Ishikawa (cell line): ENCODE data around the gene KCNJ8.

ENCODE experiments used
- CEBPB ChIP-seq: IDR thresholded peaks from 2 replicates; pipeline ENCODE4 v1.6.1; 2012
- CREB1 ChIP-seq: IDR thresholded peaks from 2 replicates; pipeline ENCODE4 v1.6.1; 2012; ENCODE audit warnings: low read depth
- EGR1 ChIP-seq: IDR thresholded peaks from 2 replicates; pipeline ENCODE4 v1.6.1; 2012
- EP300 ChIP-seq: IDR thresholded peaks from 2 replicates; pipeline ENCODE4 v1.6.1; 2012; ENCODE audit warnings: borderline replicate concordance
- FOXM1 ChIP-seq: IDR thresholded peaks from 2 replicates; pipeline ENCODE4 v1.6.1; 2012; ENCODE audit warnings: low read depth, borderline replicate concordance
- MAX ChIP-seq: IDR thresholded peaks from 2 replicates; pipeline ENCODE4 v1.6.1; 2012
- NFIC ChIP-seq: IDR thresholded peaks from 2 replicates; pipeline ENCODE4 v1.6.1; 2012
- RAD21 ChIP-seq: IDR thresholded peaks from 2 replicates; pipeline ENCODE4 v1.6.1; 2012; ENCODE audit warnings: low read depth
- REST ChIP-seq: IDR thresholded peaks from 2 replicates; pipeline ENCODE4 v1.6.1; 2012; ENCODE audit warnings: low read depth, mild to moderate bottlenecking
- TAF1 ChIP-seq: IDR thresholded peaks from 2 replicates; pipeline ENCODE4 v1.6.1; 2012; ENCODE audit warnings: low read depth, mild to moderate bottlenecking
- TCF12 ChIP-seq: IDR thresholded peaks from 2 replicates; pipeline ENCODE4 v1.6.1; 2012; ENCODE audit warnings: low read depth
- TEAD4 ChIP-seq: IDR thresholded peaks from 2 replicates; pipeline ENCODE4 v1.6.1; 2012
- USF1 ChIP-seq: IDR thresholded peaks from 2 replicates; pipeline ENCODE4 v1.6.1; 2012
- YY1 ChIP-seq: IDR thresholded peaks from 2 replicates; pipeline ENCODE4 v1.6.1; 2012; ENCODE audit warnings: low read depth
- ZBTB7A ChIP-seq: IDR thresholded peaks from 2 replicates; pipeline ENCODE4 v1.6.1; 2012; ENCODE audit warnings: low read depth

The KCNJ8 gene

GRCh38 chr12:21797539-21797938 lies 23.0 kb upstream of the KCNJ8 start:
- TF ChIP-seq EP300 (no peak), FOXM1 (no peak), NFIC (no peak), USF1 (no peak), EGR1 (no peak), REST (no peak), TAF1 (no peak), TEAD4 (no peak), ZBTB7A (no peak)

- TF ChIP-seq TEAD4 (no peak), NFIC (no peak), CREB1 (no peak), ZBTB7A (no peak), CEBPB (no peak), TCF12 (no peak), EP300 (no peak), TAF1 (no peak), MAX (no peak), USF1 (no peak), REST (no peak), RAD21 (no peak), YY1 (no peak), FOXM1 (no peak), EGR1 (no peak)
Measured at GRCh38 chr12:21795648-21796328, 21.3 kb upstream of the KCNJ8 start.

- no peak for TF ChIP-seq FOXM1
- no peak for TF ChIP-seq ZBTB7A
- TF ChIP-seq TEAD4, result no peak
- no peak for TF ChIP-seq EGR1
- TF ChIP-seq USF1, result no peak
- no peak for TF ChIP-seq NFIC
- TF ChIP-seq MAX, result no peak
- no peak for TF ChIP-seq REST
Measured at GRCh38 chr12:21788089-21788983, 13.8 kb upstream of the KCNJ8 start.
